GM23338 (cell line): ENCODE results near the gene CH25H. TPM values are rescaled to one million over a fixed set of nuclear protein-coding genes. Genes with fewer than 3 reads are reported as not detected.

Experiments used
- ATAC-seq: fragments of 200-7000 bp; cut with Tn5 transposase; 3 replicates; pipeline ENCODE4 v1.9.1; 2020
- DNase-seq: peaks from one replicate; pipeline ENCODE4 v3.0.0-alpha.2; 2015; ENCODE audit warnings: low spot score
- H2AFZ ChIP-seq: fragments of 200-600 bp; sonication (generic); 2 replicates; pipeline ENCODE4 v1.8.0; 2016; ENCODE audit warnings: antibody characterized with exemption, mild to moderate bottlenecking, moderate library complexity
- H3F3A ChIP-seq: fragments of 200-600 bp; sonication (generic); replicated peaks from 2 replicates; pipeline ENCODE4 v1.8.0; 2017; ENCODE audit warnings: antibody characterized with exemption, mixed run types, low read depth
- H3K27ac ChIP-seq: fragments of 200-600 bp; sonication (generic); 2 replicates; pipeline ENCODE4 v1.6.1; 2016; ENCODE audit warnings: low read depth
- H3K27me3 ChIP-seq: fragments of 200-600 bp; sonication (generic); 2 replicates; pipeline ENCODE4 v1.8.0; 2016; ENCODE audit warnings: mild to moderate bottlenecking, mixed run types, moderate library complexity; ENCODE audit not compliant: insufficient read depth
- H3K36me3 ChIP-seq: fragments of 200-600 bp; sonication (generic); 2 replicates; pipeline ENCODE4 v1.8.0; 2016; ENCODE audit warnings: mild to moderate bottlenecking; ENCODE audit not compliant: insufficient read depth
- H3K4me1 ChIP-seq: fragments of 200-600 bp; sonication (generic); 2 replicates; pipeline ENCODE4 v1.8.0; 2016; ENCODE audit warnings: mild to moderate bottlenecking, moderate library complexity; ENCODE audit not compliant: insufficient read depth
- H3K4me2 ChIP-seq: fragments of 200-600 bp; sonication (generic); 2 replicates; pipeline ENCODE4 v1.7.1; 2017; ENCODE audit warnings: mixed run types
- H3K4me3 ChIP-seq: fragments of 200-600 bp; sonication (generic); 2 replicates; pipeline ENCODE4 v1.6.1; 2016; ENCODE audit warnings: mixed run types
- H3K79me2 ChIP-seq: fragments of 200-600 bp; sonication (generic); replicated peaks from 2 replicates; pipeline ENCODE4 v1.8.0; 2017; ENCODE audit warnings: mild to moderate bottlenecking; ENCODE audit not compliant: insufficient read depth
- H3K9me2 ChIP-seq: fragments of 200-600 bp; sonication (generic); 2 replicates; pipeline ENCODE4 v1.8.0; 2017; ENCODE audit not compliant: insufficient read depth
- H4K20me1 ChIP-seq: fragments of 200-600 bp; sonication (generic); replicated peaks from 2 replicates; pipeline ENCODE4 v1.8.0; 2017; ENCODE audit warnings: mild to moderate bottlenecking; ENCODE audit not compliant: insufficient read depth
- H3K27ac Mint-ChIP-seq: 2 replicates; pipeline ENCODE4 v1.8.0; 2020; ENCODE audit warnings: inconsistent platforms, mild to moderate bottlenecking, moderate library complexity, mixed read lengths
- H3K27me3 Mint-ChIP-seq: 3 replicates; pipeline ENCODE4 v1.8.0; 2022; ENCODE audit warnings: low read depth, mild to moderate bottlenecking, moderate library complexity, mixed read lengths, inconsistent platforms; ENCODE audit not compliant: insufficient read depth, poor library complexity
- H3K36me3 Mint-ChIP-seq: 3 replicates; pipeline ENCODE4 v1.8.0; 2021; ENCODE audit warnings: low read depth, mild to moderate bottlenecking, inconsistent platforms, moderate library complexity, mixed read lengths
- H3K4me1 Mint-ChIP-seq: 3 replicates; pipeline ENCODE4 v1.8.0; 2020; ENCODE audit warnings: mild to moderate bottlenecking, inconsistent platforms, mixed read lengths
- H3K4me3 Mint-ChIP-seq: 3 replicates; pipeline ENCODE4 v1.8.0; 2021; ENCODE audit warnings: moderate library complexity, mild to moderate bottlenecking, inconsistent platforms, mixed read lengths
- H3K9me3 Mint-ChIP-seq: 3 replicates; pipeline ENCODE4 v1.8.0; 2020; ENCODE audit warnings: moderate library complexity, mild to moderate bottlenecking, inconsistent platforms, mixed read lengths
- CREB1 ChIP-seq: fragments of 250-450 bp; sonication (Bioruptor Pico); IDR thresholded peaks from 2 replicates; pipeline ENCODE4 v1.5.0; 2020; ENCODE audit warnings: low read depth, mild to moderate bottlenecking, moderate library complexity
- CTCF ChIP-seq, 2 experiments: fragments of 200-600 bp in 1 of 2; sonication (generic) in 1 of 2; conservative IDR thresholded peaks; 2 replicates each; pipeline versions ENCODE4 v1.5.1 to v1.6.1; 2016 to 2017; ENCODE audit warnings: antibody characterized with exemption in 2 of 2, low read depth in 2 of 2, mild to moderate bottlenecking in 2 of 2, moderate library complexity in 1 of 2
- ETS1 ChIP-seq: IDR thresholded peaks from 2 replicates; pipeline ENCODE4 v1.6.1; 2016; ENCODE audit warnings: antibody characterized with exemption
- EZH2 ChIP-seq: fragments of 200-600 bp; sonication (generic); IDR thresholded peaks from one replicate; pipeline ENCODE4 v1.8.0; 2017; ENCODE audit warnings: antibody characterized with exemption, mild to moderate bottlenecking, low read depth; ENCODE audit not compliant: unreplicated experiment
- EZH2phosphoT487 ChIP-seq: fragments of 200-600 bp; sonication (generic); IDR thresholded peaks from one replicate; pipeline ENCODE4 v1.8.1; 2018; ENCODE audit warnings: antibody characterized with exemption; ENCODE audit not compliant: unreplicated experiment
- JUNB ChIP-seq: IDR thresholded peaks from one replicate; pipeline ENCODE4 v1.6.1; 2016; ENCODE audit warnings: antibody characterized with exemption; ENCODE audit not compliant: unreplicated experiment
- NANOG ChIP-seq: IDR thresholded peaks from 2 replicates; pipeline ENCODE4 v1.6.1; 2016; ENCODE audit warnings: antibody characterized with exemption, borderline replicate concordance
- POLR2AphosphoS5 ChIP-seq: IDR thresholded peaks from 2 replicates; pipeline ENCODE4 v1.6.1; 2016; ENCODE audit warnings: antibody characterized with exemption, low read depth
- REST ChIP-seq: IDR thresholded peaks from one replicate; pipeline ENCODE4 v1.6.1; 2018; ENCODE audit warnings: antibody characterized with exemption; ENCODE audit not compliant: unreplicated experiment
- STAT1 ChIP-seq: IDR thresholded peaks from one replicate; pipeline ENCODE4 v1.6.1; 2016; ENCODE audit warnings: antibody characterized with exemption; ENCODE audit not compliant: unreplicated experiment
- ZNF114 ChIP-seq: fragments of 250-450 bp; sonication (Bioruptor Pico); IDR thresholded peaks from 2 replicates; pipeline ENCODE4 v1.5.0; 2020; ENCODE audit warnings: mild to moderate bottlenecking, moderate library complexity
- ZNF331 ChIP-seq: fragments of 250-450 bp; sonication (Bioruptor Pico); IDR thresholded peaks from 2 replicates; pipeline ENCODE4 v1.5.0; 2020; ENCODE audit warnings: low read depth, mild to moderate bottlenecking, moderate library complexity
- ZNF462 ChIP-seq: fragments of 250-450 bp; sonication (Bioruptor Pico); IDR thresholded peaks from 2 replicates; pipeline ENCODE4 v1.5.0; 2020; ENCODE audit warnings: mild to moderate bottlenecking, moderate library complexity
- polyA plus RNA-seq: library from polyadenylated mRNA; unstranded; fragments of >200 nt; fragmentation: Nextera tagmentation; extraction: Ambion mirVana; gene quantifications from 2 replicates; pipeline ENCODE4 v1.2.1, GENCODE V29; 2016
- total RNA-seq: library from RNA; depleted of rRNA; stranded (reverse); fragments of >200 nt; shearing (Covaris generic); gene quantifications from 2 replicates; pipeline ENCODE4 v1.2.3, GENCODE V29; 2014

Gene CH25H
- total and polyA plus RNA-seq, 2 experiments from 2014 or later: 1.3 to 1.7 TPM

GRCh38 chr10:89197473-89197872 lies 9.6 kb downstream of the CH25H start:
- H3K27me3 Mint-ChIP-seq: no peaks in the 10 kb centered on the region
- H3F3A ChIP-seq: no peaks in the 10 kb centered on the region
- no peaks in the 10 kb centered on the region for H3K36me3 Mint-ChIP-seq
- H3K4me1 Mint-ChIP-seq: no peaks in the 10 kb centered on the region
- H3K27ac ChIP-seq: no peak overlapping the region
- H3K36me3 ChIP-seq: no peaks in the 10 kb centered on the region
- H3K4me2 ChIP-seq: no peak overlapping the region
- H3K79me2 ChIP-seq: no peaks in the 10 kb centered on the region
- H3K4me3 Mint-ChIP-seq: no peak overlapping the region
- H3K4me3 ChIP-seq: no peak overlapping the region
- H3K27ac Mint-ChIP-seq: no peak overlapping the region
- no peak for DNase-seq
- no peaks in the 10 kb centered on the region for H3K27me3 ChIP-seq
- peaks cover 8% of the 10 kb centered on the region for H3K9me2 ChIP-seq
- no peak for TF ChIP-seq ZNF462 (CRISPR knock-in tag)
- TF ChIP-seq REST: no peak
- no peak for TF ChIP-seq EZH2
- no peak for TF ChIP-seq POLR2AphosphoS5
- TF ChIP-seq CTCF (conservative IDR thresholded peaks at IDR 0.05; ENCODE audit: low read depth in 2 of 2): no peak
- no peak for TF ChIP-seq ETS1
- no peak for TF ChIP-seq EZH2phosphoT487
- no peak for TF ChIP-seq JUNB
- no peak for TF ChIP-seq STAT1
- TF ChIP-seq ZNF331: no peak
- no peak for TF ChIP-seq NANOG
- no peak for TF ChIP-seq ZNF114 (CRISPR knock-in tag)
- TF ChIP-seq CREB1 (CRISPR knock-in tag): no peak
- no peak overlapping the region for H2AFZ ChIP-seq
- H3K9me3 Mint-ChIP-seq: no peaks in the 10 kb centered on the region
- H4K20me1 ChIP-seq: no peaks in the 10 kb centered on the region
- H3K4me1 ChIP-seq: no peaks in the 10 kb centered on the region
- no peak for ATAC-seq
